Activated CD8-positive, alpha-beta memory T cell treated with anti-CD3 and anti-CD28 coated beads for 48 hours (primary cell): ENCODE results near the gene HDAC2.
"Not testable (repeated sequence)": the region's sequence is repeated elsewhere in the genome, so short reads cannot be mapped to it uniquely, and the experiment has no call there.

Experiments used
- DNase-seq, 3 experiments: peaks; one replicate each; pipeline ENCODE4 v3.0.0-alpha.2; 2020; ENCODE audit warnings: low read depth in 2 of 3, low spot score in 2 of 3

Gene HDAC2

GRCh38 chr6:113976806-113977205, 5.9 kb upstream of the HDAC2 start:
- DNase-seq, result no peak

GRCh38 chr6:113971741-113972140, 793 bp upstream of the HDAC2 start:
- DNase-seq, result no peak

GRCh38 chr6:113969888-113970804, 802 bp downstream of the HDAC2 start:
- DNase-seq, result peak; percentile 15 to 23 (median 22)

GRCh38 chr6:113968472-113968871, 2.5 kb downstream of the HDAC2 start:
- DNase-seq, result no peak

- DNase-seq, result no peak
These were observed 3.2 kb downstream of the HDAC2 start for GRCh38 chr6:113967777-113968176.

GRCh38 chr6:113960795-113961194, 10.2 kb downstream of the HDAC2 start:
- no peak for DNase-seq

GRCh38 chr6:113959235-113959634, 11.7 kb downstream of the HDAC2 start:
- DNase-seq, result no peak

- DNase-seq, result no peak
These were observed 16.3 kb downstream of the HDAC2 start for GRCh38 chr6:113954653-113955052.

- DNase-seq, result no peak
These were observed 17.6 kb downstream of the HDAC2 start for GRCh38 chr6:113953346-113953745.

- DNase-seq, result no peak
These were observed 21.4 kb downstream of the HDAC2 start for GRCh38 chr6:113949499-113949898.

- DNase-seq, result no peak
These were observed 26.2 kb downstream of the HDAC2 start for GRCh38 chr6:113944701-113945100.

GRCh38 chr6:113939825-113940224, 31.1 kb downstream of the HDAC2 start:
- DNase-seq, result no peak

- DNase-seq, result no peak
These were observed 34.6 kb downstream of the HDAC2 start for GRCh38 chr6:113936093-113936934.

GRCh38 chr6:113934101-113934500, 36.8 kb downstream of the HDAC2 start:
- DNase-seq, result no peak

GRCh38 chr6:113931907-113932306, 39.0 kb downstream of the HDAC2 start:
- DNase-seq, result not testable (repeated sequence)

- DNase-seq, result no peak
These were observed 40.8 kb downstream of the HDAC2 start for GRCh38 chr6:113930183-113930582.

GRCh38 chr6:113927001-113927400, 43.9 kb downstream of the HDAC2 start:
- no peak for DNase-seq

- DNase-seq, result no peak
These were observed 45.6 kb downstream of the HDAC2 start for GRCh38 chr6:113925378-113925777.

- DNase-seq, result no peak
These were observed 46.6 kb downstream of the HDAC2 start for GRCh38 chr6:113924312-113924723.

- no peak for DNase-seq
These were observed 47.4 kb downstream of the HDAC2 start for GRCh38 chr6:113923526-113923925.

- DNase-seq, result no peak
These were observed 49.5 kb downstream of the HDAC2 start for GRCh38 chr6:113921299-113921904.
